ENCODE measurements around the gene STK35. TPM values are rescaled to one million over a fixed set of nuclear protein-coding genes. Genes with fewer than 3 reads are reported as not detected.

The STK35 gene
- polyA plus RNA-seq, 1 donor from 2014 or later = 10.8 TPM

- H3K79me2 ChIP-seq (replicated peaks; ENCODE audit: insufficient read depth, low read length) = peaks cover 58% of the 10 kb centered on the region
- H3K27me3 ChIP-seq (ENCODE audit: insufficient read depth, low read depth, low read length) = no peaks in the 10 kb centered on the region
- H3K4me3 ChIP-seq (ENCODE audit: low read length) = peak overlapping the region; percentile 99
- peak overlapping the region; percentile 99 for H3K4me2 ChIP-seq (ENCODE audit: low read length)
- H2AFZ ChIP-seq (ENCODE audit: low read depth, low read length) = no peak overlapping the region
- peak overlapping the region; percentile 92 for H3K9ac ChIP-seq (ENCODE audit: low read length)
- no peaks in the 10 kb centered on the region for H3K9me3 ChIP-seq (ENCODE audit: low read length)
- no peaks in the 10 kb centered on the region for H4K20me1 ChIP-seq (ENCODE audit: insufficient read depth)
- H3K9me2 ChIP-seq (ENCODE audit: insufficient read depth, low read length) = no peaks in the 10 kb centered on the region
- no peak for TF ChIP-seq EZH2 (IDR thresholded peaks at IDR 0.05; ENCODE audit: borderline replicate concordance, insufficient read depth, low read length, poor library complexity, severe bottlenecking)
- TF ChIP-seq EP300 (conservative IDR thresholded peaks at IDR 0.05; ENCODE audit: poor library complexity, severe bottlenecking) = no peak
- TF ChIP-seq CTCF (IDR thresholded peaks at IDR 0.05; ENCODE audit: poor library complexity, severe bottlenecking) = no peak
- TF ChIP-seq POLR2AphosphoS5 (IDR thresholded peaks at IDR 0.05) = no peak
- TF ChIP-seq MXI1 (conservative IDR thresholded peaks at IDR 0.05; ENCODE audit: poor library complexity, severe bottlenecking) = no peak
- TF ChIP-seq, protein P1, sequence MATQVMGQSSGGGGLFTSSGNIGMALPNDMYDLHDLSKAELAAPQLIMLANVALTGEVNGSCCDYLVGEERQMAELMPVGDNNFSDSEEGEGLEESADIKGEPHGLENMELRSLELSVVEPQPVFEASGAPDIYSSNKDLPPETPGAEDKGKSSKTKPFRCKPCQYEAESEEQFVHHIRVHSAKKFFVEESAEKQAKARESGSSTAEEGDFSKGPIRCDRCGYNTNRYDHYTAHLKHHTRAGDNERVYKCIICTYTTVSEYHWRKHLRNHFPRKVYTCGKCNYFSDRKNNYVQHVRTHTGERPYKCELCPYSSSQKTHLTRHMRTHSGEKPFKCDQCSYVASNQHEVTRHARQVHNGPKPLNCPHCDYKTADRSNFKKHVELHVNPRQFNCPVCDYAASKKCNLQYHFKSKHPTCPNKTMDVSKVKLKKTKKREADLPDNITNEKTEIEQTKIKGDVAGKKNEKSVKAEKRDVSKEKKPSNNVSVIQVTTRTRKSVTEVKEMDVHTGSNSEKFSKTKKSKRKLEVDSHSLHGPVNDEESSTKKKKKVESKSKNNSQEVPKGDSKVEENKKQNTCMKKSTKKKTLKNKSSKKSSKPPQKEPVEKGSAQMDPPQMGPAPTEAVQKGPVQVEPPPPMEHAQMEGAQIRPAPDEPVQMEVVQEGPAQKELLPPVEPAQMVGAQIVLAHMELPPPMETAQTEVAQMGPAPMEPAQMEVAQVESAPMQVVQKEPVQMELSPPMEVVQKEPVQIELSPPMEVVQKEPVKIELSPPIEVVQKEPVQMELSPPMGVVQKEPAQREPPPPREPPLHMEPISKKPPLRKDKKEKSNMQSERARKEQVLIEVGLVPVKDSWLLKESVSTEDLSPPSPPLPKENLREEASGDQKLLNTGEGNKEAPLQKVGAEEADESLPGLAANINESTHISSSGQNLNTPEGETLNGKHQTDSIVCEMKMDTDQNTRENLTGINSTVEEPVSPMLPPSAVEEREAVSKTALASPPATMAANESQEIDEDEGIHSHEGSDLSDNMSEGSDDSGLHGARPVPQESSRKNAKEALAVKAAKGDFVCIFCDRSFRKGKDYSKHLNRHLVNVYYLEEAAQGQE (IDR thresholded peaks at IDR 0.05; ENCODE audit: borderline replicate concordance) = no peak
- no peak overlapping the region for H3K27ac ChIP-seq (ENCODE audit: low read length)
- no peaks in the 10 kb centered on the region for H3K36me3 ChIP-seq (ENCODE audit: insufficient read depth, low read length)
- H3F3A ChIP-seq (ENCODE audit: insufficient read depth, low read length, poor library complexity, severe bottlenecking) = no peaks in the 10 kb centered on the region
Measured at GRCh38 chr20:2104236-2104635, 2.6 kb downstream of the STK35 start.

DNA sequence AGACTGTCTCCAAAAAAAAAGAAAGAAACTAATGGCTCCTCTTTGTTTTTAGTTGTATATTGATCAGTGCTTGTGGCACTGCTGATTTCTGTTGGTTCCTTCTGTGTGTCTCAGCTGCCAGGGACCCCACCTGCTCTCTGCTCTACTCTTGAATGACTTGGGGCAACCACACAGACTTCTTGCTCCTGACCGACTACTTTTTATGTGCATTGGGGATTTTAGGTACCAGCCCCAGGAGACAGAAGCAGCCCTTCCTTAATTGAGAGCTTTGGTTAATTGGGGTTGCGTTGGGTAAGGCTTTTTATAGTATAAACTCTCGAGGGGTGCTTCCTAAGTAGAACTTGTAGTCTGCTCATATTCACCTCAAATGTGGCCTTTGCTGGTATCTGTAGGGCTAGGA is 6.9 kb downstream of the STK35 start:
- no peaks in the 10 kb centered on the region for H4K20me1 ChIP-seq (ENCODE audit: insufficient read depth)
- H3K9me2 ChIP-seq (ENCODE audit: insufficient read depth, low read length) = no peaks in the 10 kb centered on the region
- H3K36me3 ChIP-seq (ENCODE audit: insufficient read depth, low read length) = no peaks in the 10 kb centered on the region
- H3K27ac ChIP-seq (ENCODE audit: low read length) = no peak overlapping the region
- TF ChIP-seq POLR2AphosphoS5 (IDR thresholded peaks at IDR 0.05) (no peak), SMC3 (conservative IDR thresholded peaks at IDR 0.05; ENCODE audit: poor library complexity) (no peak), MXI1 (conservative IDR thresholded peaks at IDR 0.05; ENCODE audit: poor library complexity, severe bottlenecking) (no peak), CTCF (IDR thresholded peaks at IDR 0.05; ENCODE audit: poor library complexity, severe bottlenecking) (no peak), EP300 (conservative IDR thresholded peaks at IDR 0.05; ENCODE audit: poor library complexity, severe bottlenecking) (no peak), RAD21 (conservative IDR thresholded peaks at IDR 0.05) (no peak), EZH2 (IDR thresholded peaks at IDR 0.05; ENCODE audit: borderline replicate concordance, insufficient read depth, low read length, poor library complexity, severe bottlenecking) (no peak)
- TF ChIP-seq, protein P1 (IDR thresholded peaks at IDR 0.05; ENCODE audit: borderline replicate concordance) = no peak
- H3K4me2 ChIP-seq (ENCODE audit: low read length) = no peak overlapping the region
- no peaks in the 10 kb centered on the region for H3F3A ChIP-seq (ENCODE audit: insufficient read depth, low read length, poor library complexity, severe bottlenecking)
- H3K27me3 ChIP-seq (ENCODE audit: insufficient read depth, low read depth, low read length) = no peaks in the 10 kb centered on the region
- no peak overlapping the region for H2AFZ ChIP-seq (ENCODE audit: low read depth, low read length)
- H3K9me3 ChIP-seq (ENCODE audit: low read length) = no peaks in the 10 kb centered on the region
- H3K9ac ChIP-seq (ENCODE audit: low read length) = no peak overlapping the region
- H3K79me2 ChIP-seq (replicated peaks; ENCODE audit: insufficient read depth, low read length) = peaks cover 97% of the 10 kb centered on the region
- no peak overlapping the region for H3K4me3 ChIP-seq (ENCODE audit: low read length)

All from neural cell (in vitro differentiated cells).